ENCODE results near the gene OR10V1.

OR10V1 gene

GRCh38 chr11:59666969-59667368, 46.7 kb downstream of the OR10V1 start:
- no peak for DNase-seq
